ENCODE data around the gene THADA. TPM values are rescaled to one million over a fixed set of nuclear protein-coding genes. Genes with fewer than 3 reads are reported as not detected.

THADA gene
- total RNA-seq, 1 donor from 2014 or later, result 33.8 TPM

DNA sequence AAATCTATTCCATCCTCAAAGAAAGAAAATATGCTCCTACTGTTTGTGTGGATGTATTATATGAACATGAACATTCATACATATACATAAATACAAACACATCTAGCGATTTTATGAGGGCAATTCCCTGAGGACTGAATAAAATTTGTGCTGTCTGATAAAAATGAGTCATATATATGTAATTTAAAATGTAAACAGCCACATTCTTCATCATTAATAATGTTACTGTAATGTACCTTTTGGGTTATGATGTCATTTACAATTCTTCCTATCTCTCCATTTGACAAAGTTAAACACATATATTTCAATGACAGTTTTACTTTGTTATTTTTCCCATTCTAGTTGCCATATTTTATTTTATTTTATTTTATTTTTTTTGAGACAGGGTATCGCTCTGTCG is 278.2 kb downstream of the THADA start:
- no peaks in the 10 kb centered on the region for H3K9me3 Mint-ChIP-seq
- peaks cover 12% of the 10 kb centered on the region for H3K4me1 Mint-ChIP-seq
- no peak overlapping the region for H3K4me3 Mint-ChIP-seq
- TF ChIP-seq, protein P1, sequence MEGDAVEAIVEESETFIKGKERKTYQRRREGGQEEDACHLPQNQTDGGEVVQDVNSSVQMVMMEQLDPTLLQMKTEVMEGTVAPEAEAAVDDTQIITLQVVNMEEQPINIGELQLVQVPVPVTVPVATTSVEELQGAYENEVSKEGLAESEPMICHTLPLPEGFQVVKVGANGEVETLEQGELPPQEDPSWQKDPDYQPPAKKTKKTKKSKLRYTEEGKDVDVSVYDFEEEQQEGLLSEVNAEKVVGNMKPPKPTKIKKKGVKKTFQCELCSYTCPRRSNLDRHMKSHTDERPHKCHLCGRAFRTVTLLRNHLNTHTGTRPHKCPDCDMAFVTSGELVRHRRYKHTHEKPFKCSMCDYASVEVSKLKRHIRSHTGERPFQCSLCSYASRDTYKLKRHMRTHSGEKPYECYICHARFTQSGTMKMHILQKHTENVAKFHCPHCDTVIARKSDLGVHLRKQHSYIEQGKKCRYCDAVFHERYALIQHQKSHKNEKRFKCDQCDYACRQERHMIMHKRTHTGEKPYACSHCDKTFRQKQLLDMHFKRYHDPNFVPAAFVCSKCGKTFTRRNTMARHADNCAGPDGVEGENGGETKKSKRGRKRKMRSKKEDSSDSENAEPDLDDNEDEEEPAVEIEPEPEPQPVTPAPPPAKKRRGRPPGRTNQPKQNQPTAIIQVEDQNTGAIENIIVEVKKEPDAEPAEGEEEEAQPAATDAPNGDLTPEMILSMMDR (conservative IDR thresholded peaks at IDR 0.05), result no peak
- no peak overlapping the region for H3K27ac Mint-ChIP-seq (ENCODE audit: unreplicated experiment)
- H3K27me3 Mint-ChIP-seq (ENCODE audit: low read depth), result no peaks in the 10 kb centered on the region
- DNase-seq (ENCODE audit: low read depth, low spot score), result no peak
- peaks cover 3% of the 10 kb centered on the region for H3K36me3 Mint-ChIP-seq (ENCODE audit: low read depth)

DNA sequence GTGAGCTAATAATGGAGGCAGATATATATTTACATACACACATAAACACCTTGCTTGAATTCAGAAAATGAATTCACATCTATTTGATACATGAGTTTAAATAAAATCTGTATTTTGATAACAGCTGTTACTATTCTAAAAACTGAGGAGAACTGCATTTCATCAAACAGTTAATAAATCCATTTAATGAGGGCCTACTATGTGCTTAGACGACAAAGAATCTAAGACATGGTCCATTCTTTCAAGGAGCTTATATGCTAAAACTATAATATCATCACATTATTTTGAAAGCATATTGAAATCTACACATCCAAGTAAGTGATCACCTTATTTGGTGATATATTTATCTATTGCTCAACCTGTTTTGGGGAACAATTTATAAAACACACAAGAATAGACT is 278.6 kb downstream of the THADA start:
- H3K4me3 Mint-ChIP-seq, result no peak overlapping the region

DNA sequence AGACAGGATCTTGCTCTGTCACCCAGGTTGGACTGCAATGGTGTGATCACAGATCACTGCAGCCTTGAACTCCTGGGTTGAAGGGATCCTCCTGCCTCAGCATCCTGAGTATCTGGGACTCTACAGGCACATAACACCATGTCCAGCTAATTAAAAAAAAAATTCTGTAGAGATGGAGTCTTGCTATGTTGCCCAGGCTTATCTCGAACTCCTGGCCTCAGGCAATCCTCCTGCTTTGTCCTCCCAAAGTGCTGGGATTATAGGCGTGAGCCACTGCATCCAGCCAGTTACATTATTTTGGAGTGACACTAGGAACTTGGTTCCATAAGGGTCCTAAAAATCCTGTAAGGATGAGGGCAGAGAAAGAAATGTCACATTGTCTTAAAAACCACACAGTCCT is 280.4 kb downstream of the THADA start:
- no peaks in the 10 kb centered on the region for H3K9me3 Mint-ChIP-seq
- no peak overlapping the region for H3K27ac Mint-ChIP-seq (ENCODE audit: unreplicated experiment)
- TF ChIP-seq, protein P1 (conservative IDR thresholded peaks at IDR 0.05), result no peak
- no peaks in the 10 kb centered on the region for H3K27me3 Mint-ChIP-seq (ENCODE audit: low read depth)
- no peak for DNase-seq (ENCODE audit: low read depth, low spot score)
- H3K36me3 Mint-ChIP-seq (ENCODE audit: low read depth), result peaks cover 2% of the 10 kb centered on the region
- peaks cover 10% of the 10 kb centered on the region for H3K4me1 Mint-ChIP-seq
- no peak overlapping the region for H3K4me3 Mint-ChIP-seq

More for the DNA sequence above, 278.6 kb downstream of the THADA start:
- H3K36me3 Mint-ChIP-seq (ENCODE audit: low read depth), result peaks cover 3% of the 10 kb centered on the region
- TF ChIP-seq, protein P1 (conservative IDR thresholded peaks at IDR 0.05), result no peak
- DNase-seq (ENCODE audit: low read depth, low spot score), result no peak
- H3K4me1 Mint-ChIP-seq, result peaks cover 13% of the 10 kb centered on the region
- no peaks in the 10 kb centered on the region for H3K27me3 Mint-ChIP-seq (ENCODE audit: low read depth)
- no peak overlapping the region for H3K27ac Mint-ChIP-seq (ENCODE audit: unreplicated experiment)
- no peaks in the 10 kb centered on the region for H3K9me3 Mint-ChIP-seq

DNA sequence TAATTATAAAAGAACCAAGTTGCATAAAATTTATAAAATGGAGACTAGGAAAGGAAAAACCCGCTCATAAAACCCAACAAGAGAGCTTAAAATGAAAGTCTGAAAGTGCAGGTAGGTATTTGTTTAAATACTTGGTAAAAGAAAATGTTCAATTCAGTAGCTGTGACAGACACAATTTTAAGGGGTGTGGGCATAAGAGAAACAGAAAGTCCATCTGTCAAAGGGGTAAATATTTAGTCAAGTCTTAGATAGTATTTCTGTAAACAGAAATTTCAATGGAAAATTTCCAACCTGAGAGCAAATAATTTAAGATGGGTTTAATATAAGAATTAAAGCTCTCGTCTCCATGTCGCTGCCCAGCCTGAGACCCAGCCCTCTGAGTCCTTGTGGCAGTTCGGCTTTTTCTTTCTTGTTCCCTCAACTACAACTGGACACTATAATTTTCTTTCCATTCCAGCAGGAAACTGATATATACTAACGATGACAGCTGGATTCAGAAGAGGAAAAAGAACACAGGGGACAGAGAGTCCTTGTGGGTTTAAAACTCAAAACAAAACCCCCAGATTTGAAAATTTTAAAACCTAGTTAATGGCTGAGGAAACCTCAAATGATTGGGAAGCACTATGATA is 281.4 kb downstream of the THADA start:
- Mint-ChIP-seq H3K36me3 (ENCODE audit: low read depth) (peaks cover 5% of the 10 kb centered on the region), H3K9me3 (peaks cover under 1% of the 10 kb centered on the region), H3K27me3 (ENCODE audit: low read depth) (no peaks in the 10 kb centered on the region), H3K4me3 (no peak overlapping the region), H3K4me1 (peaks cover 10% of the 10 kb centered on the region), H3K27ac (ENCODE audit: unreplicated experiment) (no peak overlapping the region)
- no peak for DNase-seq (ENCODE audit: low read depth, low spot score)
- TF ChIP-seq, protein P1 (conservative IDR thresholded peaks at IDR 0.05), result no peak

DNA sequence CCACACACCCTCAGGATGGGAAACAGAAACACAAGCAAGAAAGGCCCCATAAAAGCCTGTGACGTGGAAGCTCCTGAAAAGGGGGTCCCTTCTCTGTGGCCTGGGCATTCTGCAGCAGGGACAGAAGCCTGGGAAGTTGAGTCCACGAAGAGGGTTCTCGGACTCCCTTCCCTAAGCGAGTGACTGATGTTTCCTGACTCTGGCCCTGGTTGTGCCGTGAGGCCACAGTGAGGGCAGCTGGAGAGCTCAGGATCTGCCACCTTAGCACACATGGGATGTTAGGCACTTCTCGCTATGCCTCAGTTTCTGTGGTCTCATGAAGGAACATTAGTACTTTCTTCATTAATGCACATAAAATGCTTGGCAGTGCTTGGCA is 282.2 kb downstream of the THADA start:
- peaks cover 7% of the 10 kb centered on the region for H3K36me3 Mint-ChIP-seq (ENCODE audit: low read depth)
- H3K27me3 Mint-ChIP-seq (ENCODE audit: low read depth), result no peaks in the 10 kb centered on the region
- peaks cover 4% of the 10 kb centered on the region for H3K9me3 Mint-ChIP-seq
- H3K4me1 Mint-ChIP-seq, result peaks cover 10% of the 10 kb centered on the region
- DNase-seq (ENCODE audit: low read depth, low spot score), result no peak
- no peak overlapping the region for H3K4me3 Mint-ChIP-seq
- no peak overlapping the region for H3K27ac Mint-ChIP-seq (ENCODE audit: unreplicated experiment)
- TF ChIP-seq, protein P1 (conservative IDR thresholded peaks at IDR 0.05), result no peak
